Liver (tissue), 9 donors: Measurements from ENCODE around the gene TDO2. TPM values are rescaled to one million over a fixed set of nuclear protein-coding genes. Genes with fewer than 3 reads are reported as not detected.

ENCODE experiments used
- DNase-seq: peaks from one replicate; pipeline ENCODE4 v3.0.0-alpha.2; 2017; ENCODE audit warnings: low spot score
- H3K27ac ChIP-seq, 2 donors: one replicate each; pipeline ENCODE4 v1.7.0; 2013; ENCODE audit warnings: inconsistent platforms in 2 of 2, low read length in 2 of 2, control low read depth in 1 of 2, low read depth in 1 of 2, mild to moderate bottlenecking in 1 of 2
- H3K27me3 ChIP-seq, 4 donors: one replicate each; pipeline versions ENCODE4 v1.6.1 to v1.7.0; 2013; ENCODE audit warnings: low read length in 3 of 4, inconsistent platforms in 1 of 4, mild to moderate bottlenecking in 1 of 4, moderate library complexity in 1 of 4; ENCODE audit not compliant: control insufficient read depth in 4 of 4, insufficient read depth in 4 of 4
- H3K36me3 ChIP-seq, 4 donors: one replicate each; pipeline versions ENCODE4 v1.6.1 to v1.7.0; 2013; ENCODE audit warnings: low read length in 3 of 4, mild to moderate bottlenecking in 3 of 4, low read depth in 1 of 4, moderate library complexity in 1 of 4; ENCODE audit not compliant: control insufficient read depth in 4 of 4, insufficient read depth in 3 of 4
- H3K4me1 ChIP-seq, 4 donors: one replicate each; pipeline versions ENCODE4 v1.6.1 to v1.7.0; 2013; ENCODE audit warnings: low read length in 3 of 4, mild to moderate bottlenecking in 3 of 4, moderate library complexity in 1 of 4; ENCODE audit not compliant: control insufficient read depth in 4 of 4, insufficient read depth in 4 of 4
- H3K4me3 ChIP-seq, 3 donors: one replicate each; pipeline versions ENCODE4 v1.6.1 to v1.7.0; 2013; ENCODE audit warnings: low read length in 3 of 3, control low read depth in 1 of 3, low read depth in 1 of 3, mild to moderate bottlenecking in 1 of 3
- H3K9ac ChIP-seq, 2 donors: one replicate each; pipeline ENCODE4 v1.7.0; 2013; ENCODE audit warnings: low read length in 2 of 2, mild to moderate bottlenecking in 2 of 2, moderate library complexity in 2 of 2, control low read depth in 1 of 2, low read depth in 1 of 2
- H3K9me3 ChIP-seq, 4 donors: one replicate each; pipeline versions ENCODE4 v1.6.1 to v1.7.0; 2013; ENCODE audit warnings: low read length in 3 of 4; ENCODE audit not compliant: control insufficient read depth in 4 of 4
- EGR1 ChIP-seq, 2 donors: IDR thresholded peaks; 2 replicates each; pipeline ENCODE4 v1.6.1; 2016 to 2018; ENCODE audit warnings: antibody characterized with exemption in 2 of 2, low read depth in 2 of 2
- FOXA1 ChIP-seq: IDR thresholded peaks from 2 replicates; pipeline ENCODE4 v1.6.1; 2016; ENCODE audit warnings: antibody characterized with exemption
- FOXA2 ChIP-seq: IDR thresholded peaks from 2 replicates; pipeline ENCODE4 v1.6.1; 2016; ENCODE audit warnings: antibody characterized with exemption
- GABPA ChIP-seq, 2 donors: IDR thresholded peaks in 1 of 2; conservative IDR thresholded peaks in 1 of 2; 2 replicates each; pipeline ENCODE4 v1.6.1; 2016; ENCODE audit warnings: antibody characterized with exemption in 2 of 2, mild to moderate bottlenecking in 1 of 2, moderate library complexity in 1 of 2
- HNF4A ChIP-seq, 2 donors: conservative IDR thresholded peaks; 2 replicates each; pipeline ENCODE4 v1.6.1; 2016; ENCODE audit warnings: antibody characterized with exemption in 2 of 2, mild to moderate bottlenecking in 2 of 2
- HNF4G ChIP-seq: IDR thresholded peaks from 2 replicates; pipeline ENCODE4 v1.6.1; 2016; ENCODE audit warnings: antibody characterized with exemption
- JUND ChIP-seq, 2 donors: IDR thresholded peaks; 2 replicates each; pipeline ENCODE4 v1.6.1; 2016; ENCODE audit warnings: antibody characterized with exemption in 2 of 2
- NR2F2 ChIP-seq: IDR thresholded peaks from 2 replicates; pipeline ENCODE4 v1.6.1; 2016; ENCODE audit warnings: antibody characterized with exemption
- RAD21 ChIP-seq, 2 donors: IDR thresholded peaks; 2 replicates each; pipeline ENCODE4 v1.6.1; 2016; ENCODE audit warnings: antibody characterized with exemption in 2 of 2, mild to moderate bottlenecking in 2 of 2
- RXRA ChIP-seq, 2 donors: IDR thresholded peaks; 2 replicates each; pipeline ENCODE4 v1.6.1; 2017 to 2018; ENCODE audit warnings: antibody characterized with exemption in 2 of 2, mild to moderate bottlenecking in 1 of 2
- SP1 ChIP-seq: IDR thresholded peaks from 2 replicates; pipeline ENCODE4 v1.6.1; 2018; ENCODE audit warnings: antibody characterized with exemption, mild to moderate bottlenecking
- TAF1 ChIP-seq: conservative IDR thresholded peaks from 2 replicates; pipeline ENCODE4 v1.6.1; 2016; ENCODE audit warnings: antibody characterized with exemption, mild to moderate bottlenecking
- YY1 ChIP-seq: IDR thresholded peaks from 2 replicates; pipeline ENCODE4 v1.6.1; 2016; ENCODE audit warnings: antibody characterized with exemption, mild to moderate bottlenecking
- WGBS: extraction: QIAGEN DNeasy Blood & Tissue Kit; methylation state at CpG from one replicate; pipeline ENCODE4 v1.1.7; 2013; 5-methylcytosine and 5-hydroxymethylcytosine counted together
- polyA plus RNA-seq, 2 donors: library from polyadenylated mRNA; stranded (reverse) in 1 of 2; unstranded in 1 of 2; fragments of 200-250 nt in 1 of 2; fragments of >200 nt in 1 of 2; fragmentation: Nextera tagmentation in 1 of 2; extraction: Ambion mirVana in 1 of 2; gene quantifications; one replicate each; pipeline versions ENCODE4 v1.2.1 to v1.2.3, GENCODE V29; 2013 to 2015
- total RNA-seq, 2 donors: library from RNA; depleted of rRNA; stranded (reverse); fragments of >200 nt; gene quantifications; one replicate each; pipeline ENCODE4 v1.2.3, GENCODE V29; 2014
- TF ChIP-seq, protein P1 (sequence below): IDR thresholded peaks from 2 replicates; pipeline ENCODE4 v1.6.1; 2016; ENCODE audit warnings: antibody characterized with exemption, mild to moderate bottlenecking
- TF ChIP-seq, protein P2 (sequence below): IDR thresholded peaks from 2 replicates; pipeline ENCODE4 v1.6.1; 2016; ENCODE audit warnings: antibody characterized with exemption
- TF ChIP-seq, protein P3 (sequence below): IDR thresholded peaks from 2 replicates; pipeline ENCODE4 v1.6.1; 2016; ENCODE audit warnings: antibody characterized with exemption
- TF ChIP-seq, protein P4 (sequence below): IDR thresholded peaks from 2 replicates; pipeline ENCODE4 v1.6.1; 2016; ENCODE audit warnings: antibody characterized with exemption
- TF ChIP-seq, protein P5 (sequence below): fragments of 150-350 bp; IDR thresholded peaks from 2 replicates; pipeline ENCODE4 v1.5.1; 2017; ENCODE audit warnings: improper control_type of control experiment, low read depth, low read length; ENCODE audit not compliant: missing input control
- donor health status: healthy.
- donor health status: healthy.
- donor health status: healthy.
- donor health status: healthy.
- donor health status: healthy.

The TDO2 gene
- total and polyA plus RNA-seq, 4 donors = 163 to 1,057 (median 533) TPM

DNA sequence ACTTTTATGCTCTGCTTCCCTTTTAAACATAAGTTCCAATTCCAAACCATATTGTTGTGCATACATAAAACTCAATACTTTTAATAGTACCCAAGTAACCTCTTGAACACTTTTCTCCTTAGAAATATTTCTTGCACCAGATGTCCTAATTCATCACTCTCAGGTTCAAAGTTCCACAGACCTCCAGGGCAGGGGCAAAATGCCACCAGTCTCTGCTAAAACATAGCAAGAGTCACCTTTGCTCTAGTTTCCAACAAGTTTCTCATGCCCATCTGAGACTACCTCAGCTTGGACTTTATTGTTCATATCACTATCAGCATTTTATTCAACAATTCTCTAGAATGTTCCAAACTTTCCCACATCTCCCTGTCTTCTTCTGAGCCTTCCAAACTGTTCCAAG is 23.7 kb upstream of the TDO2 start:
- no peak for DNase-seq
- Histone ChIP-seq H3K27ac (no peak overlapping the region), H3K27me3 (no peaks in the 10 kb centered on the region), H3K36me3 (no peaks in the 10 kb centered on the region), H3K9me3 (peaks cover 0 to 6% (median 1%) of the 10 kb centered on the region in 4 donors), H3K4me3 (no peak overlapping the region), H3K4me1 (peaks cover 5 to 31% (median 25%) of the 10 kb centered on the region in 4 donors), H3K9ac (no peak overlapping the region)
- TF ChIP-seq HNF4A (conservative IDR thresholded peaks at IDR 0.05) (peak; percentile 65 to 77), HNF4G (peak; percentile 18), RXRA (IDR thresholded peaks at IDR 0.05) (peak; percentile 59 to 67), YY1 (peak; percentile 13), SP1 (peak; percentile 39), FOXA1 (no peak), JUND (IDR thresholded peaks at IDR 0.05) (peak in 1 of 2 donors; percentile 35)
- TF ChIP-seq, protein P1, sequence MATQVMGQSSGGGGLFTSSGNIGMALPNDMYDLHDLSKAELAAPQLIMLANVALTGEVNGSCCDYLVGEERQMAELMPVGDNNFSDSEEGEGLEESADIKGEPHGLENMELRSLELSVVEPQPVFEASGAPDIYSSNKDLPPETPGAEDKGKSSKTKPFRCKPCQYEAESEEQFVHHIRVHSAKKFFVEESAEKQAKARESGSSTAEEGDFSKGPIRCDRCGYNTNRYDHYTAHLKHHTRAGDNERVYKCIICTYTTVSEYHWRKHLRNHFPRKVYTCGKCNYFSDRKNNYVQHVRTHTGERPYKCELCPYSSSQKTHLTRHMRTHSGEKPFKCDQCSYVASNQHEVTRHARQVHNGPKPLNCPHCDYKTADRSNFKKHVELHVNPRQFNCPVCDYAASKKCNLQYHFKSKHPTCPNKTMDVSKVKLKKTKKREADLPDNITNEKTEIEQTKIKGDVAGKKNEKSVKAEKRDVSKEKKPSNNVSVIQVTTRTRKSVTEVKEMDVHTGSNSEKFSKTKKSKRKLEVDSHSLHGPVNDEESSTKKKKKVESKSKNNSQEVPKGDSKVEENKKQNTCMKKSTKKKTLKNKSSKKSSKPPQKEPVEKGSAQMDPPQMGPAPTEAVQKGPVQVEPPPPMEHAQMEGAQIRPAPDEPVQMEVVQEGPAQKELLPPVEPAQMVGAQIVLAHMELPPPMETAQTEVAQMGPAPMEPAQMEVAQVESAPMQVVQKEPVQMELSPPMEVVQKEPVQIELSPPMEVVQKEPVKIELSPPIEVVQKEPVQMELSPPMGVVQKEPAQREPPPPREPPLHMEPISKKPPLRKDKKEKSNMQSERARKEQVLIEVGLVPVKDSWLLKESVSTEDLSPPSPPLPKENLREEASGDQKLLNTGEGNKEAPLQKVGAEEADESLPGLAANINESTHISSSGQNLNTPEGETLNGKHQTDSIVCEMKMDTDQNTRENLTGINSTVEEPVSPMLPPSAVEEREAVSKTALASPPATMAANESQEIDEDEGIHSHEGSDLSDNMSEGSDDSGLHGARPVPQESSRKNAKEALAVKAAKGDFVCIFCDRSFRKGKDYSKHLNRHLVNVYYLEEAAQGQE = no peak
- TF ChIP-seq, protein P2, sequence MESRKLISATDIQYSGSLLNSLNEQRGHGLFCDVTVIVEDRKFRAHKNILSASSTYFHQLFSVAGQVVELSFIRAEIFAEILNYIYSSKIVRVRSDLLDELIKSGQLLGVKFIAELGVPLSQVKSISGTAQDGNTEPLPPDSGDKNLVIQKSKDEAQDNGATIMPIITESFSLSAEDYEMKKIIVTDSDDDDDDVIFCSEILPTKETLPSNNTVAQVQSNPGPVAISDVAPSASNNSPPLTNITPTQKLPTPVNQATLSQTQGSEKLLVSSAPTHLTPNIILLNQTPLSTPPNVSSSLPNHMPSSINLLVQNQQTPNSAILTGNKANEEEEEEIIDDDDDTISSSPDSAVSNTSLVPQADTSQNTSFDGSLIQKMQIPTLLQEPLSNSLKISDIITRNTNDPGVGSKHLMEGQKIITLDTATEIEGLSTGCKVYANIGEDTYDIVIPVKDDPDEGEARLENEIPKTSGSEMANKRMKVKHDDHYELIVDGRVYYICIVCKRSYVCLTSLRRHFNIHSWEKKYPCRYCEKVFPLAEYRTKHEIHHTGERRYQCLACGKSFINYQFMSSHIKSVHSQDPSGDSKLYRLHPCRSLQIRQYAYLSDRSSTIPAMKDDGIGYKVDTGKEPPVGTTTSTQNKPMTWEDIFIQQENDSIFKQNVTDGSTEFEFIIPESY = peak; percentile 18

DNA sequence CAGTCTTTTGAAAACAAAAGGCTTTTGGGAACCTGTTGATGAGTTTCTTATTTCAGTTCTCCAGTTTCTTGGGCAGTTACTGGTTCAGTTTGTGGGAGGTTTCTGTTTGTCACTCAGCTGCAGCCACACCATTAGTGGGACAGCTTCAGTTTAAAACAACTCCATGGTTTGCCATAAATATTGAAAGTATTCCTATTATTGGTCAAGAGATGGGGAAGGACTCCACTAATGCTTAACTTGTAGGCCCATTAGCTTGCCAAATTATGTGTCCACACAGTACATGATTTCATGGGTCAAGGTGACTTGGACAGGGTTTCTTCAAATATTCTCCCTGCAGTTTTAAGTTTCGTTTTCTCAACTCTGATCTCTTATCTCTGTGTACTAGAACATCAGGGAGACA is 21.9 kb upstream of the TDO2 start:
- WGBS = 28% methylated on average over 1 of the region's 1 CpG
- Histone ChIP-seq H3K27ac (peak overlapping the region; percentile 83 to 84), H3K36me3 (no peaks in the 10 kb centered on the region), H3K4me1 (peaks cover 6 to 38% (median 34%) of the 10 kb centered on the region in 4 donors), H3K9ac (peak overlapping the region in 1 of 2 donors; percentile 75), H3K27me3 (no peaks in the 10 kb centered on the region), H3K4me3 (peak overlapping the region in 1 of 3 donors; percentile 29), H3K9me3 (peaks cover 0 to 3% (median 0%) of the 10 kb centered on the region in 4 donors)
- no peak for DNase-seq
- TF ChIP-seq FOXA1 = peak; percentile 58
- peak; percentile 90 for TF ChIP-seq TAF1
- TF ChIP-seq, protein P3, sequence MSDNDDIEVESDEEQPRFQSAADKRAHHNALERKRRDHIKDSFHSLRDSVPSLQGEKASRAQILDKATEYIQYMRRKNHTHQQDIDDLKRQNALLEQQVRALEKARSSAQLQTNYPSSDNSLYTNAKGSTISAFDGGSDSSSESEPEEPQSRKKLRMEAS = peak; percentile 87
- TF ChIP-seq, protein P2 = peak; percentile 90
- TF ChIP-seq, protein P4, sequence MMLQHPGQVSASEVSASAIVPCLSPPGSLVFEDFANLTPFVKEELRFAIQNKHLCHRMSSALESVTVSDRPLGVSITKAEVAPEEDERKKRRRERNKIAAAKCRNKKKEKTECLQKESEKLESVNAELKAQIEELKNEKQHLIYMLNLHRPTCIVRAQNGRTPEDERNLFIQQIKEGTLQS = peak; percentile 71
- TF ChIP-seq HNF4A (conservative IDR thresholded peaks at IDR 0.05) = peak; percentile 93 to 94
- TF ChIP-seq JUND (IDR thresholded peaks at IDR 0.05) = peak; percentile 85 to 90
- peak; percentile 64 for TF ChIP-seq FOXA2
- peak; percentile 42 to 79 for TF ChIP-seq EGR1 (IDR thresholded peaks at IDR 0.05; ENCODE audit: low read depth in 2 of 2)
- TF ChIP-seq GABPA (IDR thresholded peaks at IDR 0.05 in 1 of 2, conservative IDR thresholded peaks at IDR 0.05 in 1 of 2) = peak in 1 of 2 donors; percentile 41
- TF ChIP-seq HNF4G = peak; percentile 80
- peak; percentile 56 to 64 for TF ChIP-seq RAD21 (IDR thresholded peaks at IDR 0.05)
- TF ChIP-seq, protein P1 = no peak
- TF ChIP-seq YY1 = peak; percentile 91
- peak; percentile 98 for TF ChIP-seq SP1
- peak; percentile 68 for TF ChIP-seq NR2F2
- TF ChIP-seq, protein P5, sequence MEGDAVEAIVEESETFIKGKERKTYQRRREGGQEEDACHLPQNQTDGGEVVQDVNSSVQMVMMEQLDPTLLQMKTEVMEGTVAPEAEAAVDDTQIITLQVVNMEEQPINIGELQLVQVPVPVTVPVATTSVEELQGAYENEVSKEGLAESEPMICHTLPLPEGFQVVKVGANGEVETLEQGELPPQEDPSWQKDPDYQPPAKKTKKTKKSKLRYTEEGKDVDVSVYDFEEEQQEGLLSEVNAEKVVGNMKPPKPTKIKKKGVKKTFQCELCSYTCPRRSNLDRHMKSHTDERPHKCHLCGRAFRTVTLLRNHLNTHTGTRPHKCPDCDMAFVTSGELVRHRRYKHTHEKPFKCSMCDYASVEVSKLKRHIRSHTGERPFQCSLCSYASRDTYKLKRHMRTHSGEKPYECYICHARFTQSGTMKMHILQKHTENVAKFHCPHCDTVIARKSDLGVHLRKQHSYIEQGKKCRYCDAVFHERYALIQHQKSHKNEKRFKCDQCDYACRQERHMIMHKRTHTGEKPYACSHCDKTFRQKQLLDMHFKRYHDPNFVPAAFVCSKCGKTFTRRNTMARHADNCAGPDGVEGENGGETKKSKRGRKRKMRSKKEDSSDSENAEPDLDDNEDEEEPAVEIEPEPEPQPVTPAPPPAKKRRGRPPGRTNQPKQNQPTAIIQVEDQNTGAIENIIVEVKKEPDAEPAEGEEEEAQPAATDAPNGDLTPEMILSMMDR = no peak
- TF ChIP-seq RXRA (IDR thresholded peaks at IDR 0.05) = peak; percentile 94 to 95
